K562 (cell line): ENCODE measurements around the gene LRRC10B. TPM values are rescaled to one million over a fixed set of nuclear protein-coding genes. Genes with fewer than 3 reads are reported as not detected.
A peak's percentile ranks its signal among the peaks of the same experiment; 100 is the strongest.

ENCODE experiments used
- ATAC-seq: fragments of 200-7000 bp; cut with Tn5 transposase; 3 replicates; pipeline ENCODE4 v1.9.1; 2020; ENCODE audit warnings: moderate library complexity
- BruUV-seq: library from RNA; stranded (reverse); fragments of 400-500 nt; replicated peaks from 2 replicates; lab custom pipeline; 2021; lab: Mats Ljungman, UMichigan
- CTCF ChIA-PET: fragments of 300-600 bp; formaldehyde crosslinking; extraction: SDS; loops from one replicate; lab custom pipeline; 2021; ENCODE audit warnings: low intra/inter-chr PET ratio; lab: Yijun Ruan, JAX
- POLR2A ChIA-PET: fragments of 300-600, 350-650 bp; sonication (Branson Sonifier 250); formaldehyde crosslinking; extraction: SDS; loops from one replicate; lab custom pipeline; 2021; ENCODE audit warnings: antibody characterized with exemption, inconsistent platforms; lab: Yijun Ruan, JAX
- DNase-seq, 4 experiments: peaks; one replicate each; pipeline versions ENCODE4 v3.0.0 to v3.0.0-alpha.2; 2011 to 2018; ENCODE audit warnings: low spot score in 3 of 4, mixed read lengths in 3 of 4; ENCODE audit errors: extremely low read depth in 1 of 4
- FAIRE-seq: peaks from 2 replicates; lab custom pipeline; 2011; peaks lifted over from hg19 to GRCh38; lab: Jason Lieb, UNC
- H2AFZ ChIP-seq: 2 replicates; pipeline ENCODE4 v1.6.0; 2011; ENCODE audit warnings: low read depth, low read length, control low read depth, inconsistent platforms
- H3K27ac ChIP-seq: fragments of 200-600 bp; 3 replicates; pipeline ENCODE4 v1.8.0; 2011; ENCODE audit warnings: low read depth, mild to moderate bottlenecking, control low read depth, inconsistent platforms, low read length, moderate library complexity, mixed read lengths; ENCODE audit errors: extremely low read depth
- H3K27me3 ChIP-seq, 2 experiments: fragments of 300-600 bp in 1 of 2; 2 replicates in 1 of 2; 3 replicates in 1 of 2; pipeline versions ENCODE4 v1.6.0 to v1.8.0; 2011; ENCODE audit warnings: inconsistent platforms in 2 of 2, low read length in 2 of 2, mild to moderate bottlenecking in 1 of 2, mixed read lengths in 1 of 2, moderate library complexity in 1 of 2; ENCODE audit not compliant: control insufficient read depth in 2 of 2, insufficient read depth in 2 of 2
- H3K36me3 ChIP-seq: fragments of 300-600 bp; 3 replicates; pipeline ENCODE4 v1.8.0; 2011; ENCODE audit warnings: mild to moderate bottlenecking, low read length, inconsistent platforms; ENCODE audit not compliant: control insufficient read depth, insufficient read depth
- H3K4me1 ChIP-seq, 2 experiments: fragments of 200-600 bp in 1 of 2; replicated peaks in 1 of 2; 2 replicates in 1 of 2; 3 replicates in 1 of 2; pipeline versions ENCODE4 v1.5.1 to v1.8.0; 2011; ENCODE audit warnings: inconsistent platforms in 2 of 2, low read length in 2 of 2, mild to moderate bottlenecking in 1 of 2, mixed read lengths in 1 of 2, moderate library complexity in 1 of 2; ENCODE audit not compliant: control insufficient read depth in 2 of 2, insufficient read depth in 2 of 2
- H3K4me2 ChIP-seq: 2 replicates; pipeline ENCODE4 v1.6.1; 2011; ENCODE audit warnings: low read length, control low read depth, inconsistent platforms, mixed read lengths; ENCODE audit not compliant: insufficient read depth
- H3K4me3 ChIP-seq: fragments of 200-600 bp; sonication (generic), shearing (Covaris generic); 2 replicates; pipeline ENCODE4 v1.5.1; 2016; ENCODE audit warnings: control low read depth, inconsistent platforms
- H3K79me2 ChIP-seq: fragments of 200-600 bp; 3 replicates; pipeline ENCODE4 v1.8.0; 2011; ENCODE audit warnings: low read length, inconsistent platforms; ENCODE audit not compliant: control insufficient read depth, insufficient read depth
- H3K9ac ChIP-seq, 2 experiments: 2 replicates each; pipeline versions ENCODE4 v1.6.0 to v1.6.1; 2011; ENCODE audit warnings: low read depth in 2 of 2, low read length in 2 of 2, control low read depth in 1 of 2, inconsistent platforms in 1 of 2, mild to moderate bottlenecking in 1 of 2, mixed read lengths in 1 of 2; ENCODE audit not compliant: insufficient read depth in 1 of 2
- H3K9me1 ChIP-seq: one replicate; pipeline ENCODE4 v1.6.0; 2011; ENCODE audit warnings: inconsistent platforms, mild to moderate bottlenecking, low read length, moderate library complexity; ENCODE audit not compliant: control insufficient read depth, insufficient read depth
- H3K9me3 ChIP-seq: replicated peaks from 2 replicates; pipeline ENCODE4 v1.5.1; 2011; ENCODE audit warnings: low read depth, low read length, inconsistent platforms; ENCODE audit not compliant: control insufficient read depth, insufficient read depth
- H4K20me1 ChIP-seq: replicated peaks from 2 replicates; pipeline ENCODE4 v1.6.1; 2011; ENCODE audit warnings: low read length, inconsistent platforms, mixed read lengths; ENCODE audit not compliant: control insufficient read depth, insufficient read depth
- BACH1 ChIP-seq: fragments of 200-800 bp; sonication (Bioruptor generic); IDR thresholded peaks from 2 replicates; pipeline ENCODE4 v1.6.1; 2016; ENCODE audit warnings: missing genetic modification characterization, missing compliant biosample characterization
- EP300 ChIP-seq: IDR thresholded peaks from 2 replicates; pipeline ENCODE4 v1.6.1; 2012; ENCODE audit warnings: low read length, improper control_type of control experiment
- MBD2 ChIP-seq: sonication (generic); IDR thresholded peaks from 2 replicates; pipeline ENCODE4 v1.6.1; 2016; ENCODE audit warnings: low read depth, borderline replicate concordance
- MCM7 ChIP-seq, 2 experiments: fragments of 450-650 bp; IDR thresholded peaks; 2 replicates each; pipeline ENCODE4 v1.6.1; 2016 to 2018
- NEUROD1 ChIP-seq: fragments of 150-350 bp; IDR thresholded peaks from 2 replicates; pipeline ENCODE4 v1.6.1; 2014; ENCODE audit warnings: borderline replicate concordance, low read length, low read depth; ENCODE audit not compliant: partially characterized antibody
- OTX1 ChIP-seq: fragments of 450-650 bp; formaldehyde crosslinking; IDR thresholded peaks from 2 replicates; pipeline ENCODE4 v1.4.0; 2022; ENCODE audit warnings: mild to moderate bottlenecking
- RB1 ChIP-seq: fragments of 450-650 bp; IDR thresholded peaks from 2 replicates; pipeline ENCODE4 v1.6.1; 2017; ENCODE audit warnings: low read depth, mild to moderate bottlenecking
- XRCC4 ChIP-seq: IDR thresholded peaks from one replicate; pipeline ENCODE4 v1.6.1; 2011; ENCODE audit not compliant: insufficient read depth, insufficient read length; ENCODE audit errors: extremely low read depth
- ZBED1 ChIP-seq: IDR thresholded peaks from 2 replicates; pipeline ENCODE4 v1.6.1; 2014
- ZBTB7A ChIP-seq: IDR thresholded peaks from 2 replicates; pipeline ENCODE4 v1.6.1; 2011; ENCODE audit warnings: low read depth, mild to moderate bottlenecking, low read length, moderate library complexity, borderline replicate concordance; ENCODE audit not compliant: control insufficient read depth
- ZNF274 ChIP-seq: IDR thresholded peaks from 2 replicates; pipeline ENCODE4 v1.6.1; 2011; ENCODE audit warnings: low read depth, mild to moderate bottlenecking, low read length, moderate library complexity, borderline replicate concordance
- WGBS: fragments of 100-300 bp; shearing (Covaris generic); methylation state at CpG from one replicate; pipeline ENCODE4 v1.1.6; 2016; ENCODE audit warnings: low coverage, mixed read lengths; ENCODE audit not compliant: insufficient coverage; ENCODE audit errors: missing lambda C conversion rate; 5-methylcytosine and 5-hydroxymethylcytosine counted together
- in situ Hi-C: fragments of 300-500 bp; cut with MboI; formaldehyde crosslinking; loops from 4 replicates; pipeline ENCODE4 v1.15.0; 2018; ENCODE audit warnings: inconsistent platforms, mixed read lengths
- intact Hi-C: fragments of 100-400 bp; cut with micrococcal nuclease; formaldehyde crosslinking; loops from 2 replicates; pipeline ENCODE4 v1.14.2; 2022
- polyA plus RNA-seq, 8 experiments: library from polyadenylated mRNA; depleted of rRNA in 4 of 8; stranded (reverse) in 5 of 8; unstranded in 3 of 8; fragments of >200 nt; fragmentation: Nextera tagmentation in 2 of 8; fragmentation: Illumina TruSeq in 1 of 8; extraction: Ambion mirVana in 2 of 8; extraction: Trizol in 1 of 8; gene quantifications; 2 replicates each; pipeline versions ENCODE4 v1.2.1 to v1.2.3, GENCODE V29; 2011 to 2014; ENCODE audit warnings: inconsistent platforms in 1 of 8, missing spikeins in 1 of 8
- total RNA-seq, 7 experiments: library from RNA; depleted of rRNA in 6 of 7; stranded (reverse); fragments of >200 nt in 6 of 7; fragmentation: Illumina TruSeq in 2 of 7; extraction: Trizol in 2 of 7; gene quantifications; 2 replicates each; pipeline versions ENCODE4 v1.2.1 to v1.2.3, GENCODE V29; 2011 to 2021; ENCODE audit warnings: low replicate concordance in 1 of 7
- TF ChIP-seq, protein P1 (sequence below), 2 experiments: fragments of 450-650 bp; formaldehyde crosslinking in 1 of 2; IDR thresholded peaks; 2 replicates each; pipeline versions ENCODE4 v1.4.0 to v1.6.1; 2014 to 2020; ENCODE audit warnings: mild to moderate bottlenecking in 2 of 2, borderline replicate concordance in 1 of 2, low read depth in 1 of 2
- TF ChIP-seq, protein P2 (sequence below): IDR thresholded peaks from 2 replicates; pipeline ENCODE4 v1.6.1; 2016; ENCODE audit warnings: missing genetic modification characterization, missing compliant biosample characterization

LRRC10B gene
- total and polyA plus RNA-seq, 9 of the 15 experiments (the other 6 are each of a cell fraction or from before 2014, with no cell fraction given), result 0.11 TPM; not detected in 8

GRCh38 chr11:61482513-61482912, 26.0 kb upstream of the LRRC10B start:
- CTCF ChIA-PET, result no interaction called here
- TF ChIP-seq BACH1 (tag), result no peak
- no peak for TF ChIP-seq ZNF274
- TF ChIP-seq XRCC4, result no peak
- TF ChIP-seq OTX1 (CRISPR knock-in tag), result no peak
- TF ChIP-seq RB1, result 0 out of 2 replicates have a peak, but pooled peaks have one; percentile 54
- TF ChIP-seq ZBED1, result no peak
- TF ChIP-seq ZBTB7A, result peak; percentile 31; the same call in 1 of the 2 replicates
- no peak for TF ChIP-seq MBD2
- no peak for TF ChIP-seq EP300
- TF ChIP-seq, protein P1, sequence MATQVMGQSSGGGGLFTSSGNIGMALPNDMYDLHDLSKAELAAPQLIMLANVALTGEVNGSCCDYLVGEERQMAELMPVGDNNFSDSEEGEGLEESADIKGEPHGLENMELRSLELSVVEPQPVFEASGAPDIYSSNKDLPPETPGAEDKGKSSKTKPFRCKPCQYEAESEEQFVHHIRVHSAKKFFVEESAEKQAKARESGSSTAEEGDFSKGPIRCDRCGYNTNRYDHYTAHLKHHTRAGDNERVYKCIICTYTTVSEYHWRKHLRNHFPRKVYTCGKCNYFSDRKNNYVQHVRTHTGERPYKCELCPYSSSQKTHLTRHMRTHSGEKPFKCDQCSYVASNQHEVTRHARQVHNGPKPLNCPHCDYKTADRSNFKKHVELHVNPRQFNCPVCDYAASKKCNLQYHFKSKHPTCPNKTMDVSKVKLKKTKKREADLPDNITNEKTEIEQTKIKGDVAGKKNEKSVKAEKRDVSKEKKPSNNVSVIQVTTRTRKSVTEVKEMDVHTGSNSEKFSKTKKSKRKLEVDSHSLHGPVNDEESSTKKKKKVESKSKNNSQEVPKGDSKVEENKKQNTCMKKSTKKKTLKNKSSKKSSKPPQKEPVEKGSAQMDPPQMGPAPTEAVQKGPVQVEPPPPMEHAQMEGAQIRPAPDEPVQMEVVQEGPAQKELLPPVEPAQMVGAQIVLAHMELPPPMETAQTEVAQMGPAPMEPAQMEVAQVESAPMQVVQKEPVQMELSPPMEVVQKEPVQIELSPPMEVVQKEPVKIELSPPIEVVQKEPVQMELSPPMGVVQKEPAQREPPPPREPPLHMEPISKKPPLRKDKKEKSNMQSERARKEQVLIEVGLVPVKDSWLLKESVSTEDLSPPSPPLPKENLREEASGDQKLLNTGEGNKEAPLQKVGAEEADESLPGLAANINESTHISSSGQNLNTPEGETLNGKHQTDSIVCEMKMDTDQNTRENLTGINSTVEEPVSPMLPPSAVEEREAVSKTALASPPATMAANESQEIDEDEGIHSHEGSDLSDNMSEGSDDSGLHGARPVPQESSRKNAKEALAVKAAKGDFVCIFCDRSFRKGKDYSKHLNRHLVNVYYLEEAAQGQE (IDR thresholded peaks at IDR 0.05; ENCODE audit: borderline replicate concordance), result peak; percentile 9; the same call in 1 of the 2 replicates
- TF ChIP-seq, protein P1 (CRISPR knock-in tag; IDR thresholded peaks at IDR 0.05; ENCODE audit: low read depth), result no peak
- TF ChIP-seq, protein P2, sequence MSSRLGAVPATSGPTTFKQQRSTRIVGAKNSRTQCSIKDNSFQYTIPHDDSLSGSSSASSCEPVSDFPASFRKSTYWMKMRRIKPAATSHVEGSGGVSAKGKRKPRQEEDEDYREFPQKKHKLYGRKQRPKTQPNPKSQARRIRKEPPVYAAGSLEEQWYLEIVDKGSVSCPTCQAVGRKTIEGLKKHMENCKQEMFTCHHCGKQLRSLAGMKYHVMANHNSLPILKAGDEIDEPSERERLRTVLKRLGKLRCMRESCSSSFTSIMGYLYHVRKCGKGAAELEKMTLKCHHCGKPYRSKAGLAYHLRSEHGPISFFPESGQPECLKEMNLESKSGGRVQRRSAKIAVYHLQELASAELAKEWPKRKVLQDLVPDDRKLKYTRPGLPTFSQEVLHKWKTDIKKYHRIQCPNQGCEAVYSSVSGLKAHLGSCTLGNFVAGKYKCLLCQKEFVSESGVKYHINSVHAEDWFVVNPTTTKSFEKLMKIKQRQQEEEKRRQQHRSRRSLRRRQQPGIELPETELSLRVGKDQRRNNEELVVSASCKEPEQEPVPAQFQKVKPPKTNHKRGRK (tag), result no peak
- TF ChIP-seq NEUROD1, result no peak
- no peak for TF ChIP-seq MCM7 (IDR thresholded peaks at IDR 0.05)

More at GRCh38 chr11:61482513-61482912, 26.0 kb upstream of the LRRC10B start:
- Histone ChIP-seq H3K4me2 (no peak overlapping the region), H3K79me2 (no peaks in the 10 kb centered on the region), H2AFZ (no peak overlapping the region), H4K20me1 (peaks cover 11% of the 10 kb centered on the region; the same call in 1 of the 2 replicates), H3K27me3 (peaks cover 38 to 71% of the 10 kb centered on the region in 2 experiments), H3K4me3 (no peak overlapping the region), H3K27ac (no peak overlapping the region), H3K9ac (0 out of 4 replicates have a peak overlapping the region, but pooled peaks of 1 of the 2 experiments have one; percentile 32), H3K9me3 (no peaks in the 10 kb centered on the region), H3K9me1 (no peaks in the 10 kb centered on the region), H3K36me3 (no peaks in the 10 kb centered on the region), H3K4me1 (peaks cover 0 to 32% of the 10 kb centered on the region in 2 experiments; a peak in 2 of 5 replicates)
- in situ Hi-C loops (no loop called here), intact Hi-C loops (no loop called here)
- ATAC-seq, result peak; percentile 95
- WGBS, result 0% methylated on average over 6 of the region's 7 CpGs
- POLR2A ChIA-PET, result interaction anchor here (1.0 to 1.2 kb wide), 3 partner anchors 11 to 93 kb away, joined by 3 to 9 read pairs (median 4); no protein-coding TSS in a partner anchor
- peak; percentile 66 to 81 (median 77) for DNase-seq
- FAIRE-seq, result peak; percentile 42
- no TSS peak for BruUV-seq
